IPS-20b (cell line): ENCODE measurements around the gene CLASP1.
"Not testable (repeated sequence)": the region's sequence is repeated elsewhere in the genome, so short reads cannot be mapped to it uniquely, and the experiment has no call there.

Experiments used
- H3K27ac ChIP-seq: one replicate; pipeline ENCODE4 v1.5.1; 2013; ENCODE audit warnings: low read length
- H3K27me3 ChIP-seq: 2 replicates; pipeline ENCODE4 v1.6.1; 2013; ENCODE audit warnings: mild to moderate bottlenecking, low read length, inconsistent platforms; ENCODE audit not compliant: insufficient read depth
- H3K36me3 ChIP-seq: 2 replicates; pipeline ENCODE4 v1.6.1; 2013; ENCODE audit warnings: low read depth, mild to moderate bottlenecking, inconsistent platforms, low read length, moderate library complexity; ENCODE audit not compliant: insufficient read depth
- H3K4me1 ChIP-seq: 2 replicates; pipeline ENCODE4 v1.6.1; 2013; ENCODE audit warnings: mild to moderate bottlenecking, control low read depth, inconsistent platforms, low read length, moderate library complexity; ENCODE audit not compliant: insufficient read depth
- H3K4me3 ChIP-seq: 2 replicates; pipeline ENCODE4 v1.5.1; 2013; ENCODE audit warnings: mild to moderate bottlenecking, low read length, inconsistent platforms
- H3K9ac ChIP-seq: 2 replicates; pipeline ENCODE4 v1.6.1; 2013; ENCODE audit warnings: low read depth, mild to moderate bottlenecking, inconsistent platforms, low read length, moderate library complexity
- H3K9me3 ChIP-seq: 2 replicates; pipeline ENCODE4 v1.6.1; 2013; ENCODE audit warnings: mild to moderate bottlenecking, low read depth, low read length, inconsistent platforms; ENCODE audit not compliant: insufficient read depth

The CLASP1 gene

DNA sequence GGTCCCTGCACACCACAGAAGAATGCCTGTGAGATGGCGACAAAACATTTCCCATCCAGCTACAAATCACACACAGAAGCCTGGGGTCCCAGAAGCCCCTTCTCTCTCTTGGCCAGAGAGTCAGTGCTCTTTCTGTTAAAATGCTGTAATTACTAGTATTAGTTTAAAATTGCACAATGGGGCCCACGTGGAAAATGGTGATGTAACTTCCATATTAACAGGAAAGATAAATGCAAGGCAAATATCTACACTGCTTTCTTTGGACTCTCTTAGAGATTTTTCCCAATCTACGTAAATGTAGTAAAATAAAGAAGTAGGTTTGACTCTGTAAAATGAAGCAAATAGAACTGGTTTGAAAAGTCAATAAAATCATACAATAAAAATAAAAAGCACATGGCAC lies 250.4 kb downstream of the CLASP1 start:
- H3K9ac ChIP-seq, result no peak overlapping the region
- no peaks in the 10 kb centered on the region for H3K4me1 ChIP-seq

DNA sequence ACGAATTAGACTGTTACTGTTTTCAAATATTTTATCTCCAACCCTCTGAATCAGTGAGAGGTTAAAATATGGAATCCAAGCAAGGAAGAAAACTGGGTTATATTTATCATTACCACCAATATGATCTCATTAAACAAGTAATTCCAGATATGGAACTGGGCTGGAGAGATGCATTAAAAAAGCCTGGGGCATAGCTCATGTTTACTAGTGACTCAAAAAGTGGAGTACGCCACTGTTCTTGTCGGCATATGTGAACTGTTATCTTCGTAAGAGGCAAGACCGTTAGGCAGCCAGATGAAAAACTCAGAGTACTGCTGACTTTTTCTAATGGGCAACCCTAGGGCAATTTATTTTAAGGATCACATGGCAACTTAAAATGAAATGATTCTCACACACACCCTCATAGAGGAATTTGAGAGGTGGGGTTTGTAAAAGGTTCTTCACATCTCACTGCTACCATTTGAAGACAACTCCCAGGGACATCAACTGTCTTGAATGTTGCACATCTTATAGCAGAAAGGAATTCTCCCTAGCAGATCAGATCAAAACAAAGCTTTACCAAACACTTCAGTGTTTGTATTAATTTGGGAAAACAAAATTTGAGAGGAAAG lies 259.1 kb downstream of the CLASP1 start:
- no peak overlapping the region for H3K27ac ChIP-seq
- peaks cover 47% of the 10 kb centered on the region for H3K36me3 ChIP-seq
- H3K9ac ChIP-seq, result no peak overlapping the region
- no peaks in the 10 kb centered on the region for H3K27me3 ChIP-seq
- no peak overlapping the region for H3K4me3 ChIP-seq
- no peaks in the 10 kb centered on the region for H3K4me1 ChIP-seq
- no peaks in the 10 kb centered on the region for H3K9me3 ChIP-seq

More for the DNA sequence above, 250.4 kb downstream of the CLASP1 start:
- Histone ChIP-seq H3K36me3 (peaks cover 73% of the 10 kb centered on the region), H3K27ac (no peak overlapping the region), H3K4me3 (no peak overlapping the region), H3K9me3 (no peaks in the 10 kb centered on the region), H3K27me3 (no peaks in the 10 kb centered on the region)

DNA sequence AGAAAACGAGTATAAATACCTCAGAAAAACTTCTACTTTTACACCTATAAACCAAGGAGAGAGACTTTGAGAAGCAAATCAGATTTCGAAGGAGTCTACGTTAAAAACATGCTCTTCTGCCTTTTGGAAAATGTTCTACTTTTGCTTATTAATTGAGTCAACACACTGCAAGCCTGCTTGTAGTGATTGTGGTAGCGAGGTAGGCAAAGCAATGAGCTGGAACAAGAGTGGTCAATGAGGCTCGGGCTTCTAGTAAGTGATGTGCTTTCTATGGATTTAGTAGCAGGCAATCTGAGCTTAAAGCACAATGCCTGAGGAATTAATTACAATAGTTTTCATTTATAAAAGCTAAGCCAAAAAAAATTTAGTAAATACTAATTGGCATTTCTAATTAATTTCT lies 260.9 kb downstream of the CLASP1 start:
- Histone ChIP-seq H3K4me1 (no peaks in the 10 kb centered on the region), H3K27ac (no peak overlapping the region), H3K4me3 (no peak overlapping the region), H3K27me3 (no peaks in the 10 kb centered on the region), H3K9me3 (no peaks in the 10 kb centered on the region), H3K9ac (no peak overlapping the region), H3K36me3 (peaks cover 46% of the 10 kb centered on the region)

DNA sequence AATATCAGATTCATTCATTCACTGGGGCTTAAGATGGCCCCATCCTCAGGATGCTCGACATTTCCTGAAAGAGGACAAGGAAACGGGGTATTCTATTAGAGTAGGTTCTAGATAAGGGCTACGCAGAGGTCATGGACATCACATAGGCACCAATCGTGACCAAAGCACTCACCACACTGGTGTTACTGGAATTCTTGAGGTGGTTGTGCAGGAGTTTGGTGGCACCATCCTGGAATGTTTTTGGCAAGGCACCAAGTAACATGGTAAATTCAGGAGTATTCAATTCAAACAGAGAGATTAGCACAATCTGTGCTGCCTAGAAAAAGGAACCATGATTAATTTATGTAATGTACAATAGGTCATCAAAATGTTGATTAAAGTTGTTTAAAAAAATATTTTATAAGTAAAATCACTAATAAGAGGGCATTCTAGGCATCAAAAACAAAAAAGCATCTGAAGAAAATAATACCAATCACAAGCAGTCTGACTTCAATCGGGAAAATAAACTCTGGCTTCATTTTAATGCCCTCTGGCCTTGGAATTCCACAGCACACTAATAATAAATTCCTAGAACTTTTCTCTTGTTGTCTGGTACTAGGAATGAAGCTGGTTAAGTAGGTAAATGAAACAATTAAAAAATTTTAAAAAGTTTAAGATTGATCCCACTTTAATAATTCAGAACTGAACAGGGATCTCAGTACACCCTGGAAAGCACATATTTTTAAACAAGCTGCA lies 261.5 kb downstream of the CLASP1 start:
- H3K4me1 ChIP-seq, result no peaks in the 10 kb centered on the region
- H3K27ac ChIP-seq, result no peak overlapping the region
- H3K36me3 ChIP-seq, result peaks cover 49% of the 10 kb centered on the region
- H3K27me3 ChIP-seq, result no peaks in the 10 kb centered on the region
- no peak overlapping the region for H3K9ac ChIP-seq
- no peaks in the 10 kb centered on the region for H3K9me3 ChIP-seq
- H3K4me3 ChIP-seq, result no peak overlapping the region

DNA sequence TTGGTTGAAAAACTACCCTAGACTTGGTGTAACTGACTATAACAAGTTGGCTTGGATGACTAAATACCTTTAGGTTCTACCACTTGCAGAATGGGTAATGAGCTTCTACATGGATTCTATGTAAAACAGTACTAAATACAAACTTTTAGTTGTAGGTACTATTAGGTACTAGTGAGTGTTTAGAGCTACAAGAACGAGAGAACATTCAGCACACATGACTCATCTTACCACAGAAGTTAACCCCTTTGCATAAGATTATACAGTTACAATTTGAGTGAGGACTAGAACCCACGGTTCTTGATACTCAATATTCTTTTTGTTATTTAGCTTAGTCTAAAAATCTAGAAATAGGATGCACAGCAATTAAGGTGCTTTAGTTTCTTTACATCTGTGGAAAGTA lies 262.6 kb downstream of the CLASP1 start:
- no peaks in the 10 kb centered on the region for H3K27me3 ChIP-seq
- H3K36me3 ChIP-seq, result peaks cover 59% of the 10 kb centered on the region
- H3K9ac ChIP-seq, result no peak overlapping the region
- no peaks in the 10 kb centered on the region for H3K4me1 ChIP-seq
- no peak overlapping the region for H3K4me3 ChIP-seq
- H3K27ac ChIP-seq, result no peak overlapping the region
- H3K9me3 ChIP-seq, result no peaks in the 10 kb centered on the region

DNA sequence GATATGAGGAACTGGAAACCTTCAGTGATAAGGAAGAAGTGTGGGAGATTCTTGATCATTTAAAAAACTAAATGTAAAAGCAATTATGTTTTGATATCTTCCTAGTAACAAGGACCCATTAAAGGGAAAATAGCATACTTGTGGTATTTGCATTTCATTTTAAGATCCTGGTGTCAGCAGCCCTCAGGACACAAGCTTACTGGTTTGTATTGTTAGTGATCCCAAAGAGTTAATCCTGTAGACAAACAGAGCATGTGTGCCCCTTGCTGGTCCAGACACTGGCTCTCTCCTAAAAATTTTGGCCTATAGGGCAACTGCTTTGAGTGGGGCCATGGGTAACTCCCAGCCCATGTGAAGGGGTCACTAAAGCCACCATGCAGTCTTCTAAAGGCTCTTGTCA lies 263.2 kb downstream of the CLASP1 start:
- Histone ChIP-seq H3K4me1 (no peaks in the 10 kb centered on the region), H3K9me3 (no peaks in the 10 kb centered on the region), H3K4me3 (no peak overlapping the region), H3K27me3 (no peaks in the 10 kb centered on the region), H3K9ac (no peak overlapping the region), H3K27ac (no peak overlapping the region), H3K36me3 (peaks cover 65% of the 10 kb centered on the region)

DNA sequence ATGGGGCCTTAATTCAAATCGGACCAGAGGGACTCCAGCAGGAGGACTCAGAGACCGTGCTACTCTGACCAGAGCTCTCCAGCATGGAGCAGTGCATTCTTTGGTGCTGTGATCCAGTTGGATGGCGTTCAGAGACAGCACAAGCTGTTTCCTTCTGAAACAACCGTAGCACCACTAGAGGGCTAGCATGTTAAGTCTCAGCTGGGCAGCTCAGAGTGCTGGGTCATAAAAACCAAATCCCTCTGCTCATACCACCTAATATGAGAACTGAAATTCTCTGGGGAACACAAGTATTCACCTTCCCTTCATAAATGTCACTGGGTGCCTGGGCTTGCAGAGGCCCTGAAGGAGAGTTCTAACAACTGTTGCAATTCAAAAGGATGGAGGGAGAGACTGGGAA lies 266.5 kb downstream of the CLASP1 start:
- H3K9ac ChIP-seq, result no peak overlapping the region
- H3K4me1 ChIP-seq, result no peaks in the 10 kb centered on the region
- H3K27me3 ChIP-seq, result no peaks in the 10 kb centered on the region
- no peaks in the 10 kb centered on the region for H3K9me3 ChIP-seq
- no peak overlapping the region for H3K27ac ChIP-seq
- peaks cover 90% of the 10 kb centered on the region for H3K36me3 ChIP-seq
- H3K4me3 ChIP-seq, result no peak overlapping the region

DNA sequence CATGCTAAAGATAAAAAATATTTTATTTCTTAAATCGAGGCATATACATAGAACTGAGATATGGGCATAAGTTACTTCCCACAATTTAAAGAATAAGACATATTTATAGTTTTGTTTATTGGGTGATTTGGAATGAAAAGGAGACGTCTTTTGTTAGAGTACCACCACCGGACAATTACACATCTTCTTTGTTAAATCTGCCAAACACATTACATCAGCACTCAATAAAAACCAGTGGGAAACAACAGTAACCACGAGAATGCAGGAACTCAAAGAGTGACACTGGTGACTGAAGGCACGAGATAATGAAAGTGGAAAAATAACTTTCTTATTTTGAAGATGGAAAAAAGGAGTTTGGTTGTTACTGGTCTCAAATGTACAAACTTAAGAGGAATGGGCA lies 271.6 kb downstream of the CLASP1 start:
- H3K9me3 ChIP-seq, result no peaks in the 10 kb centered on the region; the same call in 1 of the 2 replicates
- no peak overlapping the region for H3K9ac ChIP-seq
- H3K27ac ChIP-seq, result no peak overlapping the region
- no peaks in the 10 kb centered on the region for H3K4me1 ChIP-seq
- peaks cover 94% of the 10 kb centered on the region for H3K36me3 ChIP-seq
- H3K27me3 ChIP-seq, result no peaks in the 10 kb centered on the region
- H3K4me3 ChIP-seq, result no peak overlapping the region

DNA sequence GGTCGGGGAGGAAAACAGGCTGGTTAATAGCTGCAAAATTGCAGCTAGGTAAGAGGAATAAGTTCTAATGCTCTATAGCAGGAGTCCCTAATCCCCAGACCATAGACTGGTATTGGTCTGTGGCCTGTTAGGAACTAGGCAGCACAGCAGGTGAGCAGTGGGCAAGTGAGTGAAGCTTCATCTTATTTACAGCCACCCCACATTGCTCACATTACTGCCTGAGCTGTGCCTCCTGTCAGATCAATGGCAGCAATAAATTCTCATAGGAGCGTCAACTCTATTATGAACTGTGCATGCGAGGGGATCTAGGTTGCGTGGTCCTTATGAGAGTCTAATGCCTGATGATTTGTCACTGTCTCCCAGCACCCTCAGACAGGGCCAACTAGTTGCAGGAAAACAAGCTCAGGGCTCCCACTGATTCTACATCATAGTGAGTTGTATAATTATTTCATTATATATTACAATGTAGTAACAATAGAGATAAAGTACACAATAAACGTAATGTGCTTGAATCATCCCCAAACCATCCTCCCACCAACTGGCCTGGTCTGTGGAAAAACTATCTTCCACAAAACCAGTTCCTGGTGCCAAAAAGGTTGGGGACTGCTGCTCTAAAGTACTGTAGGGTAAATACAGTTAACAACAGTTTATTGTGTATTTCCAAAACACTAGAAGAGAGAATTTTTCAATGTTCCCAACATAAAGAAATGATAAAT lies 272.6 kb downstream of the CLASP1 start:
- H3K4me3 ChIP-seq, result no peak overlapping the region
- H3K9me3 ChIP-seq, result no peaks in the 10 kb centered on the region; the same call in 1 of the 2 replicates
- no peak overlapping the region for H3K27ac ChIP-seq
- H3K27me3 ChIP-seq, result no peaks in the 10 kb centered on the region
- H3K9ac ChIP-seq, result no peak overlapping the region
- H3K36me3 ChIP-seq, result peaks cover 90% of the 10 kb centered on the region
- no peaks in the 10 kb centered on the region for H3K4me1 ChIP-seq

DNA sequence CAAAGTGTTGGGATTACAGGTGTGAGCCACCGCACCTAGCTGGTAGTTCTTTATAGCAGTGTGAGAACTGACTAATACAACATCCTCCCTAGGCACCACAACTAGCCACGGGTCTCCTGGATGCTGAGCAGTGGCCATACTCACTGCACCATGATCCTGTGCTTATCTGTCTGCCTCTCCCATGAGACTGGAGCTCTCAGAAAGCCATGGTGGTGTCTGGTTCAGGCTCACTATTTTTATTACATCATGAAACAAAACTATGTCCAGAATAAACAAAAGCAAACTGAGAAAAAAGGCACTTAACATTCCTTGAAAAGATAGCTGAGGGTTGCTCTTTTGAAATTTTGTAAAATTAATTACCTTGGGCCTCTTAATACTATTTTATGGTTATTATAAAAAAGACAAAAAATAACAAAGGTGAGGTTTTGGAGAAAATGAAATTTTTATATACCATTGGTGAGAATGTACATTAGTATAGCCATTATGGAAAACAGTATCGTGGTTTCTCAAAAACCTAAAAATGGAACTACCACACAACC lies 273.6 kb downstream of the CLASP1 start:
- H3K27me3 ChIP-seq, result no peaks in the 10 kb centered on the region
- no peak overlapping the region for H3K9ac ChIP-seq
- H3K9me3 ChIP-seq, result no peaks in the 10 kb centered on the region; the same call in 1 of the 2 replicates
- H3K4me3 ChIP-seq, result no peak overlapping the region
- no peak overlapping the region for H3K27ac ChIP-seq
- H3K4me1 ChIP-seq, result no peaks in the 10 kb centered on the region
- H3K36me3 ChIP-seq, result peaks cover 80% of the 10 kb centered on the region

DNA sequence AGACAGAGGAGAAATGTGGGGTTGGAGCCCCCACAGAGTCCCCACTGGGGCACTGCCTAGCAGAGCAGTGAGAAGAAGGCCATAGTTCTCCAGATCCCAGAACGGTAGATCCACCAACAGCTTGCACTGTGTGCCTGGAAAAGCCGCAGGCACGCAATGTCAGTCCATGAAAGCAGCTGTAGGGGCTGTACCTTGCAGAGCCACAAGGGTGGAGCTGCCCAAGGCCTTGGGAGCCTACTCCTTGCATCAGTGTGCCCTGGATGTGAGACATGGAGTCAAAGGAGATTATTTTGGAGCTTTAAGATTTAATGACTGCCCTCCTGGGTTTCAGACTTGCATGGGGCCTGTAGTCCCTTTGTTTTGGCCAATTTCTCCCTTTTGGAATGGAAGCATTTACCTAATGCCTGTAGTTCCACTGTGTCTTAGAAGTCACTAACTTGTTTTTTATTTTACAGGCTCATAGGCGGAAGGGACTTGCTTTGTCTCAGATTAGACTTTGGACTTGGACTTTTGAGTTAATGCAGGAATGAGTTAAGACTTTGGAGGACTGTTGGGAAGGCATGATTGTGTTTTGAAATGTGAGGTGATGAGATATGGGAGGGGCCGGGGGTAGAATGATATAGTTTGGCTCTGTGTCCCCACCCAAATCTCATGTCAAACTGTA lies 274.7 kb downstream of the CLASP1 start:
- not testable (repeated sequence) for H3K4me3 ChIP-seq, H3K4me1 ChIP-seq, H3K27me3 ChIP-seq, H3K9me3 ChIP-seq, H3K27ac ChIP-seq, H3K9ac ChIP-seq
- H3K36me3 ChIP-seq, result peaks cover 70% of the 10 kb centered on the region
